HepG2 (cell line): ENCODE measurements around the gene TFG. TPM values are rescaled to one million over a fixed set of nuclear protein-coding genes. Genes with fewer than 3 reads are reported as not detected.

Source experiments
- ELF3 ChIP-seq: IDR thresholded peaks from 2 replicates; pipeline ENCODE4 v1.6.1; 2016; ENCODE audit warnings: missing genetic modification reagents, missing compliant biosample characterization
- ERF ChIP-seq: IDR thresholded peaks from 2 replicates; pipeline ENCODE4 v1.6.1; 2018; ENCODE audit warnings: missing biosample characterization, missing genetic modification reagents
- FOXA3 ChIP-seq: IDR thresholded peaks from 2 replicates; pipeline ENCODE4 v1.6.1; 2016; ENCODE audit warnings: missing genetic modification reagents, missing compliant biosample characterization
- KDM2A ChIP-seq: sonication (generic); formaldehyde crosslinking; IDR thresholded peaks from 2 replicates; pipeline ENCODE4 v1.4.0; 2020; ENCODE audit warnings: low read depth, missing genetic modification reagents, borderline replicate concordance
- KDM3A ChIP-seq: IDR thresholded peaks from 2 replicates; pipeline ENCODE4 v1.6.1; 2018; ENCODE audit warnings: low read depth, missing compliant biosample characterization
- KLF11 ChIP-seq: IDR thresholded peaks from 2 replicates; pipeline ENCODE4 v1.6.1; 2016; ENCODE audit warnings: missing compliant biosample characterization
- KLF16 ChIP-seq, 2 experiments: sonication (generic) in 1 of 2; formaldehyde crosslinking in 1 of 2; IDR thresholded peaks; 2 replicates each; pipeline versions ENCODE4 v1.6.1 to v1.8.0; 2016 to 2023; ENCODE audit warnings: missing genetic modification reagents in 2 of 2, missing compliant biosample characterization in 1 of 2
- PHF5A ChIP-seq: IDR thresholded peaks from one replicate; pipeline ENCODE4 v1.6.1; 2018; ENCODE audit warnings: low read depth, missing genetic modification reagents; ENCODE audit not compliant: unreplicated experiment
- SCMH1 ChIP-seq: sonication (generic); formaldehyde crosslinking; IDR thresholded peaks from 2 replicates; pipeline ENCODE4 v1.9.0; 2021; ENCODE audit warnings: missing genetic modification reagents, mild to moderate bottlenecking, borderline replicate concordance
- TCF7 ChIP-seq: sonication (generic); IDR thresholded peaks from 2 replicates; pipeline ENCODE4 v1.6.1; 2016; ENCODE audit warnings: antibody characterized with exemption, low read depth
- ZFP36L1 ChIP-seq: sonication (generic); formaldehyde crosslinking; IDR thresholded peaks from 2 replicates; pipeline ENCODE4 v1.8.0; 2022; ENCODE audit warnings: mild to moderate bottlenecking, missing genetic modification reagents, moderate library complexity
- ZNF124 ChIP-seq: sonication (generic); formaldehyde crosslinking; IDR thresholded peaks from 2 replicates; pipeline ENCODE4 v1.4.0; 2020; ENCODE audit warnings: missing genetic modification reagents
- ZNF224 ChIP-seq: sonication (generic); formaldehyde crosslinking; IDR thresholded peaks from 2 replicates; pipeline ENCODE4 v1.5.0; 2020; ENCODE audit warnings: mild to moderate bottlenecking, missing genetic modification reagents
- ZNF234 ChIP-seq: sonication (generic); formaldehyde crosslinking; conservative IDR thresholded peaks from 2 replicates; pipeline ENCODE4 v1.5.1; 2020; ENCODE audit warnings: mild to moderate bottlenecking, missing genetic modification reagents
- ZNF274 ChIP-seq: sonication (generic); formaldehyde crosslinking; IDR thresholded peaks from 2 replicates; pipeline ENCODE4 v1.5.1; 2020; ENCODE audit warnings: mild to moderate bottlenecking, missing genetic modification reagents
- ZNF329 ChIP-seq: sonication (generic); formaldehyde crosslinking; IDR thresholded peaks from 2 replicates; pipeline ENCODE4 v1.9.0; 2021; ENCODE audit warnings: low read depth, mild to moderate bottlenecking, missing genetic modification reagents
- ZNF33A ChIP-seq: sonication (generic); formaldehyde crosslinking; IDR thresholded peaks from 2 replicates; pipeline ENCODE4 v1.5.1; 2020; ENCODE audit warnings: missing genetic modification reagents, mild to moderate bottlenecking, moderate library complexity, borderline replicate concordance
- polyA plus RNA-seq, 8 experiments: library from polyadenylated mRNA; depleted of rRNA in 3 of 8; stranded (reverse) in 7 of 8; unstranded in 1 of 8; fragments of >200 nt; fragmentation: Illumina TruSeq in 4 of 8; extraction: Trizol in 4 of 8; gene quantifications; 2 replicates each; pipeline versions ENCODE4 v1.2.1 to v1.2.3, GENCODE V29; 2011 to 2016; ENCODE audit warnings: low read depth in 4 of 8, missing spikeins in 1 of 8, mixed read lengths in 1 of 8; ENCODE audit not compliant: insufficient read depth in 1 of 8
- total RNA-seq, 5 experiments: library from RNA; depleted of rRNA; stranded (reverse); fragments of >200 nt; fragmentation: Illumina TruSeq; extraction: Trizol; gene quantifications; 2 replicates each; pipeline ENCODE4 v1.2.3, GENCODE V29; 2016; ENCODE audit warnings: low read depth in 1 of 5
- TF ChIP-seq, protein P1 (sequence below): sonication (generic); formaldehyde crosslinking; IDR thresholded peaks from 2 replicates; pipeline ENCODE4 v1.5.0; 2020; ENCODE audit warnings: mild to moderate bottlenecking, missing genetic modification reagents
- TF ChIP-seq, protein P2 (sequence below): sonication (generic); formaldehyde crosslinking; IDR thresholded peaks from 2 replicates; pipeline ENCODE4 v1.8.0; 2022; ENCODE audit warnings: mild to moderate bottlenecking, missing genetic modification reagents; ENCODE audit not compliant: insufficient replicate concordance
- TF ChIP-seq, protein P3 (sequence below): sonication (generic); formaldehyde crosslinking; IDR thresholded peaks from 2 replicates; pipeline ENCODE4 v1.4.0; 2020; ENCODE audit warnings: missing genetic modification reagents, low read depth, mild to moderate bottlenecking, borderline replicate concordance
- TF ChIP-seq, protein P4 (sequence below): sonication (generic); formaldehyde crosslinking; IDR thresholded peaks from 2 replicates; pipeline ENCODE4 v1.5.0; 2020; ENCODE audit warnings: missing genetic modification reagents
- TF ChIP-seq, protein P5 (sequence below): sonication (generic); formaldehyde crosslinking; IDR thresholded peaks from 2 replicates; pipeline ENCODE4 v1.8.1; 2023; ENCODE audit warnings: missing genetic modification reagents, mild to moderate bottlenecking, borderline replicate concordance

Gene TFG
- total and polyA plus RNA-seq, 2 of the 13 experiments (the other 11 are each of a cell fraction or from before 2014, with no cell fraction given) = 53.6 to 71.7 TPM

DNA sequence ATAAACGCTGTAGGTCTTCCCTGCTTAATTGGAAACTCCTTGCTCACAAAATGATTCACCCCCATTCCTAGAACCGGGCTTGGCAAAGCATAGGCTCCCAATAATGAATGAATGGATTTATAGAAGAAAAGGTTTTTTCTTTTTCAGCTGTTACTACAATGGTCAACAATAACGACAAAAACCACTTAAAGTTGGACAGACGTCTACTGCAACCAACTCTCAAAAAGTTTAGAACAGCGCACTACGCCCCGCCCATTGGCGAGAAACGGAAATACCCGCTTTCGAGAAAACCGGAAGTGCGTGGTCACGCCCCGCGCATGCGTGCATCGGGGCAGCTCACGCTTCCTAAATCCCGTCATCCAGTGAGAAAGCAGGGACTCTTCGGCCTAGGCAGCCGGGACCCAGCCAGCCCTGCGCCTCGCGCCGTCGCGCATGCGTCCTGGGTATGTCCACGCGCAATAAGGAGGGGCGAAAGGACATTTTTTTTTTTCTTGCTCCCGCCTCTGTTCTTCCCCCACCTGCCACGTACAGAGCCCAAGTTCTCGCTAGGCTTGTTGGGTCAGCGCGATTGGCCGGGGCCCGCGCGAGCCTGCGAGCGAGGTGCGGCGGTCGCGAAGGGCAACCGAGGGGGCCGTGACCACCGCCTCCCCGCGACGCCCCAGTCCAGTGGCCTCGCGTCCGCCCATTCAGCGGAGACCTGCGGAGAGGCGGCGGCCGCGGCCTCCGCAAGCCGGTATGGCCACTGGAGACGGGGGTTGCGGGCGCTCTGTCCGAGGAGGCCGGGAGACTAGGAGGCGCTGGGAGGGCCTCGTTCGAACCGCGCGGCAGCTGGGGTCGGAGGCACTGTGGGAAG, at the start of gene TFG (continued):
- TF ChIP-seq, protein P1, sequence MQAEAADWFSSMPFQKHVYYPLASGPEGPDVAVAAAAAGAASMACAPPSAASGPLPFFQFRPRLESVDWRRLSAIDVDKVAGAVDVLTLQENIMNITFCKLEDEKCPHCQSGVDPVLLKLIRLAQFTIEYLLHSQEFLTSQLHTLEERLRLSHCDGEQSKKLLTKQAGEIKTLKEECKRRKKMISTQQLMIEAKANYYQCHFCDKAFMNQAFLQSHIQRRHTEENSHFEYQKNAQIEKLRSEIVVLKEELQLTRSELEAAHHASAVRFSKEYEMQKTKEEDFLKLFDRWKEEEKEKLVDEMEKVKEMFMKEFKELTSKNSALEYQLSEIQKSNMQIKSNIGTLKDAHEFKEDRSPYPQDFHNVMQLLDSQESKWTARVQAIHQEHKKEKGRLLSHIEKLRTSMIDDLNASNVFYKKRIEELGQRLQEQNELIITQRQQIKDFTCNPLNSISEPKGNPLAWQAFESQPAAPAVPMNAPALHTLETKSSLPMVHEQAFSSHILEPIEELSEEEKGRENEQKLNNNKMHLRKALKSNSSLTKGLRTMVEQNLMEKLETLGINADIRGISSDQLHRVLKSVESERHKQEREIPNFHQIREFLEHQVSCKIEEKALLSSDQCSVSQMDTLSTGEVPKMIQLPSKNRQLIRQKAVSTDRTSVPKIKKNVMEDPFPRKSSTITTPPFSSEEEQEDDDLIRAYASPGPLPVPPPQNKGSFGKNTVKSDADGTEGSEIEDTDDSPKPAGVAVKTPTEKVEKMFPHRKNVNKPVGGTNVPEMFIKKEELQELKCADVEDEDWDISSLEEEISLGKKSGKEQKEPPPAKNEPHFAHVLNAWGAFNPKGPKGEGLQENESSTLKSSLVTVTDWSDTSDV = 0 out of 2 replicates have a peak, but pooled peaks have one; percentile 68
- peak; percentile 42; the same call in 1 of the 2 replicates for TF ChIP-seq ERF
- no peak; the same call in 1 of the 2 replicates for TF ChIP-seq ZNF124 (CRISPR knock-in tag)
- TF ChIP-seq, protein P2, sequence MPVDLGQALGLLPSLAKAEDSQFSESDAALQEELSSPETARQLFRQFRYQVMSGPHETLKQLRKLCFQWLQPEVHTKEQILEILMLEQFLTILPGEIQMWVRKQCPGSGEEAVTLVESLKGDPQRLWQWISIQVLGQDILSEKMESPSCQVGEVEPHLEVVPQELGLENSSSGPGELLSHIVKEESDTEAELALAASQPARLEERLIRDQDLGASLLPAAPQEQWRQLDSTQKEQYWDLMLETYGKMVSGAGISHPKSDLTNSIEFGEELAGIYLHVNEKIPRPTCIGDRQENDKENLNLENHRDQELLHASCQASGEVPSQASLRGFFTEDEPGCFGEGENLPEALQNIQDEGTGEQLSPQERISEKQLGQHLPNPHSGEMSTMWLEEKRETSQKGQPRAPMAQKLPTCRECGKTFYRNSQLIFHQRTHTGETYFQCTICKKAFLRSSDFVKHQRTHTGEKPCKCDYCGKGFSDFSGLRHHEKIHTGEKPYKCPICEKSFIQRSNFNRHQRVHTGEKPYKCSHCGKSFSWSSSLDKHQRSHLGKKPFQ (CRISPR knock-in tag) = peak; percentile 57
- TF ChIP-seq ELF3 = peak; percentile 46
- peak; percentile 88 for TF ChIP-seq KLF11 (CRISPR knock-in tag)
- peak; percentile 25; the same call in 1 of the 2 replicates for TF ChIP-seq ZNF224 (CRISPR knock-in tag)
- no peak for TF ChIP-seq PHF5A (CRISPR knock-in tag)
- TF ChIP-seq TCF7 = no peak
- TF ChIP-seq KDM3A (CRISPR knock-in tag) = no peak
- TF ChIP-seq, protein P3, sequence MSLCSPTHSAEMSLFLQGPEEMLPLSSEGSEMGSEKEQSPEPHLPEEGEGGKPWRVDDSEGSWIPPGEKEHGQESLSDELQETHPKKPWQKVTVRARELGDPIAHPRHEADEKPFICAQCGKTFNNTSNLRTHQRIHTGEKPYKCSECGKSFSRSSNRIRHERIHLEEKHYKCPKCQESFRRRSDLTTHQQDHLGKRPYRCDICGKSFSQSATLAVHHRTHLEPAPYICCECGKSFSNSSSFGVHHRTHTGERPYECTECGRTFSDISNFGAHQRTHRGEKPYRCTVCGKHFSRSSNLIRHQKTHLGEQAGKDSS (CRISPR knock-in tag) = peak; percentile 54; the same call in 1 of the 2 replicates
- TF ChIP-seq FOXA3 = peak; percentile 33; the same call in 1 of the 2 replicates
- TF ChIP-seq SCMH1 (CRISPR knock-in tag) = no peak
- TF ChIP-seq, protein P4, sequence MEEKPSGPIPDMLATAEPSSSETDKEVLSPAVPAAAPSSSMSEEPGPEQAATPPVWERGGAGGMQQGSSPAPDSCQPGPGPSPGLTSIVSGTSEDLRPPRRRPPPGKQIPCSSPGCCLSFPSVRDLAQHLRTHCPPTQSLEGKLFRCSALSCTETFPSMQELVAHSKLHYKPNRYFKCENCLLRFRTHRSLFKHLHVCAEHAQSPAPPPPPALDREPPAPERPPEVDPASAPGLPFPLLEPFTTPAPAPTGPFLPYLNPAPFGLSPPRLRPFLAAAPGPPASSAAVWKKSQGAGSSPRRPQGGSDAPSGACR = no peak
- TF ChIP-seq KDM2A (CRISPR knock-in tag) = peak; percentile 86
- TF ChIP-seq ZNF33A = no peak; the same call in 1 of the 2 replicates
- peak; percentile 75; the same call in 1 of the 2 replicates for TF ChIP-seq ZNF329 (CRISPR knock-in tag)
- no peak for TF ChIP-seq ZNF234 (CRISPR knock-in tag)
- TF ChIP-seq, protein P5, sequence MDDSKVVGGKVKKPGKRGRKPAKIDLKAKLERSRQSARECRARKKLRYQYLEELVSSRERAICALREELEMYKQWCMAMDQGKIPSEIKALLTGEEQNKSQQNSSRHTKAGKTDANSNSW (CRISPR knock-in tag) = no peak; the same call in 1 of the 2 replicates
- no peak for TF ChIP-seq ZFP36L1 (CRISPR knock-in tag)
- no peak for TF ChIP-seq ZNF274
- peak in 1 of 2 experiments; percentile 86; a peak in 2 of 4 replicates for TF ChIP-seq KLF16 (CRISPR knock-in tag; IDR thresholded peaks at IDR 0.05)
